Activated T-helper 2 cell treated with anti-CD3 and anti-CD28 coated beads, Interferon-gamma antibody, Interleukin-2, Interleukin-4, amounts not matched to agents 10 μg/mL and 5 μg/mL and 100 μg/mL, durations not matched to agents 14 hours and 24 hours and 36 hours (primary cell): ENCODE measurements around the gene MYLK2. TPM values are rescaled to one million over a fixed set of nuclear protein-coding genes. Genes with fewer than 3 reads are reported as not detected.

Source experiments
- DNase-seq: peaks from one replicate; pipeline ENCODE4 v3.0.0; 2021; ENCODE audit warnings: low spot score
- H3K27ac Mint-ChIP-seq: one replicate; pipeline ENCODE4 v1.8.0; 2021; ENCODE audit warnings: mixed read lengths
- H3K27me3 Mint-ChIP-seq: one replicate; pipeline ENCODE4 v1.8.0; 2021; ENCODE audit warnings: low read depth, mixed read lengths
- H3K36me3 Mint-ChIP-seq: one replicate; pipeline ENCODE4 v1.8.0; 2021; ENCODE audit warnings: low read depth, mixed read lengths
- H3K4me1 Mint-ChIP-seq: one replicate; pipeline ENCODE4 v1.8.0; 2021; ENCODE audit warnings: low read depth, mixed read lengths
- H3K4me3 Mint-ChIP-seq: one replicate; pipeline ENCODE4 v1.8.0; 2021; ENCODE audit warnings: low read depth, mild to moderate bottlenecking, moderate library complexity, mixed read lengths
- H3K9me3 Mint-ChIP-seq: one replicate; pipeline ENCODE4 v1.8.0; 2021; ENCODE audit warnings: mixed read lengths
- intact Hi-C: fragments of 100-400 bp; cut with micrococcal nuclease; formaldehyde crosslinking; loops from one replicate; pipeline ENCODE4 v1.15.1; 2023
- total RNA-seq: library from RNA; stranded (reverse); gene quantifications from 2 replicates; pipeline ENCODE4 v1.2.3, GENCODE V29; 2022

The MYLK2 gene
- total RNA-seq = 0.27 and 0.51 TPM in 2 replicates

DNA sequence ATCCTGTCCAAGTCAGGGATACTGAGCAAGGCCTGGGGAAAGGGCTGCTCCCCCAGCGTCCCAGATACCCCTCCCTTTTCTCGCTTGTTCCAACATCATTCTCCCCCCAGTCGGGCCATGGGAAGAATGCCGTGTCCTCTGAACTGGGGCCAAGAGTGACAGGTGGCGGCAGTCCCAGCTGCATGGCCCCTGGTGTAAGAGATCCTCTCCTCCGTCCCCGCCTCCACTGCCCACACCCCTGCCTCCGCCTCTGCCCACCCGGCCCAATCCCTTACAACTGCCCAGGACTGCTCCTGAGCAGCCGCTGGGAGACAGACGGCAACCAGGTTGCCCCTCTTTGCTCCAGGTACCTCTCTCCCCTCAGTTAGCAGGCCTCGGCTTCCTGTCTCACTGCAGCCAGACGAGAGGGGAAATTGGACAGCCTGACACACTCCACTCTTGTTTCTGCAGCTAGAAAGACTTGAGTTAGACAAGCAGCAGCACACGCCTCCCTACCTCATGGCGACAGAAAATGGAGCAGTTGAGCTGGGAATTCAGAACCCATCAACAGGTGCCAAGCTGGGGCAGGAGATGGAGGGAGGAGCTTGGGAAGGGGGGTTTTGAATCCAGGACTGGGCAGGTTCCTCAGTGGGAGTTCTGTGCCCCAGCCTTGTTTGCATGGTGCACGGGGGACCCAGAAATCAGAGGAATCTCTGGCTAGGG lies at the start of gene MYLK2:
MYLK2 (plus strand) TSS at position 274 of the 702 bp plus-strand sequence; CDS start at position 499, 225 bp downstream.
- H3K27ac Mint-ChIP-seq = no peak within 1 kb of the TSS
- no peak within 1 kb of the TSS for H3K4me3 Mint-ChIP-seq
- H3K9me3 Mint-ChIP-seq = no peaks in the 10 kb centered on the region
- H3K4me1 Mint-ChIP-seq = peaks cover 5% of the 10 kb centered on the region
- intact Hi-C loops = no loop called here
- no peaks in the 10 kb centered on the region for H3K27me3 Mint-ChIP-seq
- no peak for DNase-seq
- no peaks in the 10 kb centered on the region for H3K36me3 Mint-ChIP-seq

DNA sequence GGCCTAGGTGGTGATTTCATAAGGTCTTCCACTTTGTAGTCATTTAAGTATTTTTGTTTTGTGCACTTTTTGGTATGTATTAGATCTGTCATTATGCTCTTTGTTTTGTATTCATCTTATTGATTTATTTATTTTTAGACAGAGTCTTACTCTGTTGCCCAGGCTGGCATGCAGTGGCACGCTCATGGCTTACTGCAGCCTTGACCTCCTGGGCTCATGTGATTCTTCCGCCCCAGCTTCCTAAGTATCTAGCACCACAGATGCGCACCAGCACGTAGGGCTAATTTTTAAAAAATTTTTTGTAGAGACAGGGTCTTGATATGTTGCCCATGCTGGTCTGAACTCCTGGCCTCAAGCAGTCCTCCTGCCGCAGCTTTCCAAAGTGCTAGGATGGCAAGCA lies 49.5 kb upstream of the MYLK2 start:
- peaks cover 68% of the 10 kb centered on the region for H3K36me3 Mint-ChIP-seq
- intact Hi-C loops = no loop called here
- no peaks in the 10 kb centered on the region for H3K27me3 Mint-ChIP-seq
- H3K4me1 Mint-ChIP-seq = peaks cover 11% of the 10 kb centered on the region
- no peak overlapping the region for H3K4me3 Mint-ChIP-seq
- no peak for DNase-seq
- no peaks in the 10 kb centered on the region for H3K9me3 Mint-ChIP-seq
- no peak overlapping the region for H3K27ac Mint-ChIP-seq

DNA sequence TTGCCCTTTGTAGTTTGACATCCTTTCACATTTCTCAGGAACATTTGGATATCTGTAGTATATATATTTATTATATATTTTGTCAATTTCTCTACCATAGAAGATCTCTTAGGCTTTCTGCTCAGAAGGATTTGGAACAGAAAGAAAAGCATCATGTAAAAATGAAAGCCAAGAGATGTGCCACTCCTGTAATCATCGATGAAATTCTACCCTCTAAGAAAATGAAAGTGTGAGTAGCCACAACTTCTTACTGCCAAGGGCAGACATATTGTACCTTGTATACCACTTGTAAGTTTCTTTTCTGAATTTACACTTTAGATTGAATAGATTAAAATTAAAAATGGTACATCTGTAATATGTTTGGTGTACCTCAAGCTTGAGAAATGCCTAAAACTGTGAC lies 48.9 kb upstream of the MYLK2 start:
- peaks cover 67% of the 10 kb centered on the region for H3K36me3 Mint-ChIP-seq
- no peaks in the 10 kb centered on the region for H3K9me3 Mint-ChIP-seq
- H3K27me3 Mint-ChIP-seq = no peaks in the 10 kb centered on the region
- peaks cover 9% of the 10 kb centered on the region for H3K4me1 Mint-ChIP-seq
- H3K4me3 Mint-ChIP-seq = no peak overlapping the region
- no peak overlapping the region for H3K27ac Mint-ChIP-seq
- intact Hi-C loops = no loop called here
- DNase-seq = no peak

DNA sequence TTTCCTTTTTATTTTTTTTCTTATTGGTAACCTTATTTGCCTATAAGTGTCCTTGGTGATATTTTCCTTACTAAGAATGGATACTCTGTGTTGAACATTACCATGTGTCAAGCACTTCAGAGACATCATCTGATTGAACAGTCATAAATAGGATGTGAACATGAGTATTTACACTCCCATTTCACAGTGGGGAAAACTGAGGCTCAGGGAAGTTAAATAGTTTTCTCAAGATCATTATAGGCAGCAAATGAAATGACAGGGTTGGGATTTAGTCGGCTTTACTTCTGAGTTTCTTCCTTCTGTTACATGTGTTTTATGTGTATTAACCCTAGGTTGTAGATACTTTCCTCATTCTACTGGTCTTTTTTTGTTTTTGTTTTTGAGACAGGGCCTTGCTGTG lies 44.7 kb upstream of the MYLK2 start:
- H3K27ac Mint-ChIP-seq = no peak overlapping the region
- H3K4me1 Mint-ChIP-seq = peaks cover 4% of the 10 kb centered on the region
- H3K9me3 Mint-ChIP-seq = no peaks in the 10 kb centered on the region
- H3K36me3 Mint-ChIP-seq = peaks cover 74% of the 10 kb centered on the region
- intact Hi-C loops = no loop called here
- DNase-seq = no peak
- H3K4me3 Mint-ChIP-seq = no peak overlapping the region
- H3K27me3 Mint-ChIP-seq = no peaks in the 10 kb centered on the region

DNA sequence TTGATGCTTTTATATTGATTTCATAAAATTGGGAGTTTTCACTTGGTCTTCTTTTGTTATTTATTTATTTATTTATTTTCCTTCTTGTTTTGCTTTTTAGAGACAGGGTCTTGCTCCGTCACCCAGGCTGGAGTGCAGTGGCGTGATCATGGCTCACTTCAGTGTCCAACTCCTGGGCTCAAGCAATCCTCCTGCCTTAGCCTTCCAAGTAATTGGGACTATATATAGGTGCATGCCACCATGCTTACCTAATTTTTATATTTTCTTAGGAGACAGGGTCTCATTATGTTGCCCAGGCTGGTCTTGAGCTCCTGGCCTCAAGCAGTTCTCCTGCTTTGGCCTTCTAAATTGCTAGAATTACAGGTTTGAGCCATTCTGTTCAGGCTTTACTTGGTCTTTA lies 38.3 kb upstream of the MYLK2 start:
- H3K27me3 Mint-ChIP-seq = no peaks in the 10 kb centered on the region
- no peak for DNase-seq
- H3K4me3 Mint-ChIP-seq = no peak overlapping the region
- H3K4me1 Mint-ChIP-seq = no peaks in the 10 kb centered on the region
- H3K9me3 Mint-ChIP-seq = no peaks in the 10 kb centered on the region
- intact Hi-C loops = no loop called here
- peaks cover 75% of the 10 kb centered on the region for H3K36me3 Mint-ChIP-seq
- no peak overlapping the region for H3K27ac Mint-ChIP-seq

DNA sequence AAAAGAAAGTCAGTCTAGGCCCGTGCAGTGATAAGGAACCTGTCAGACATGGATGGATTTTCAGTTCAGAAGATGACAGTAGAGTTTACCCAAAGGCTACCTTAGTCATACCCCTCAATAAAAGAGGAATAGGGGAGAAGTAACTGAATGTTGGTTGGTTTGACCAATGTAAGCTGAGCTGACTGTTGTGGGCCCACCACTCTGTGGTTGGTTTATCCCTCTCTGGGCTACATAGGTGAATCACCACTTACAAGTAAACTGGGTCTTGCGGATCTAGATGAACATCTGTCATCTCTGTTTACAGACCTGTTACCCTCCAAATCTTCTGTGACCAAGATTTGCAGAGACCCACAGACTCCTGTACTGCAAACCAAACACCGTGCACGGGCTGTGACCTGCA lies 37.2 kb upstream of the MYLK2 start:
- Mint-ChIP-seq H3K9me3 (no peaks in the 10 kb centered on the region), H3K27me3 (no peaks in the 10 kb centered on the region), H3K4me3 (no peak overlapping the region), H3K4me1 (no peaks in the 10 kb centered on the region), H3K36me3 (peaks cover 77% of the 10 kb centered on the region), H3K27ac (no peak overlapping the region)
- DNase-seq = no peak
- intact Hi-C loops = no loop called here

DNA sequence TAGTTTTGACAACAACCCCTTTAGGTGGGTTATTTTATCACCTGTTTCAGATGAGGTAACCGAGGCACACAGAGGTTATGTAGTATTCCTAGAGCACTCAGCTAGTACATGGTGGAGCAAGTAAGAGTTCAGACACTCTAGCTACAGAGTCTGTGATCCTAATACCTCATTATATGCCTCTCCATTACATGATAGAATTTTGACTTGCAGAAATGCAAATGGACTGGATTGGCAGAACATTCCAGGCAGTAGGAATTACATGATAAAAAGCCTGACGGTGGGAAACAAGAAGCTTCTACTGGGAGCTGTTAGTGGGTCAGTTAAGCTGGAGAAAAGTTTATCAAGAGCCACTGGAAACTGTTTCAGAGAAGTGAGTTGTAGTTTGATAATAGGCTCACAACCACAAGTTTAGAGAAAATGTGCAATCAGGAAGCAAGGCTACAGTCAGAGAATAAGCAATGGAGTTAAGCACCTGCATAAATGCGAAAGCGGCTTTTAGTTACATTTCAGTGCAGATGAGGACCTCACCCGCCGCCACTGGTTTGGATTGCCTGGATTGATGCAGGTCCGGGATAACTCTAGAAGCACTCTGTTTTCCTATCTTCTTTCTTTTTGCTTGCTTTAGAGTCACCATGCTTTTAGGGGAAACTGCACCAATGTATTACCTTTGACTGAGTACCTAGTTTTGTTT lies 34.7 kb upstream of the MYLK2 start:
- no peaks in the 10 kb centered on the region for H3K27me3 Mint-ChIP-seq
- H3K36me3 Mint-ChIP-seq = peaks cover 62% of the 10 kb centered on the region
- intact Hi-C loops = no loop called here
- no peak overlapping the region for H3K4me3 Mint-ChIP-seq
- DNase-seq = no peak
- H3K9me3 Mint-ChIP-seq = no peaks in the 10 kb centered on the region
- H3K4me1 Mint-ChIP-seq = peaks cover 2% of the 10 kb centered on the region
- H3K27ac Mint-ChIP-seq = no peak overlapping the region

DNA sequence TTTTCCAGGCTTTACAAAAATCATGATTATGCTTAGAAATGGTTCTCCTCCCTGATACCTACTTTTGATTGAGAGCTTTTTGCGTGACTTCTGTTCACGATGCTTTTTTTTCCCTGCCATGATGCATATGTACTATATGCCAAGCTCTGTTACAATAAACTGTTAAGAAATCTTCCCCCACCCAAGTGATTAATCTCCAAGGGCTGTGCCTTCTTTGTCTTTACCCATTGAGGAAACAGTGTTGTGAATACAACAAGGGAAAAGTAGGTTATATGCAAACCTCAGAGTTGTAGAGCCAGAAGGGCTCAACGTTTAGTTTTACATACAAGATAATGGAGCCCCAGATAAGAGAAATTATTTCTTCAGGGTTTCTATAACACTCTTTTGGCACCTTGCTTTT lies 34.1 kb upstream of the MYLK2 start:
- H3K9me3 Mint-ChIP-seq = no peaks in the 10 kb centered on the region
- no peaks in the 10 kb centered on the region for H3K27me3 Mint-ChIP-seq
- H3K36me3 Mint-ChIP-seq = peaks cover 57% of the 10 kb centered on the region
- no peak for DNase-seq
- no peak overlapping the region for H3K27ac Mint-ChIP-seq
- no peak overlapping the region for H3K4me3 Mint-ChIP-seq
- intact Hi-C loops = no loop called here
- peaks cover 2% of the 10 kb centered on the region for H3K4me1 Mint-ChIP-seq

DNA sequence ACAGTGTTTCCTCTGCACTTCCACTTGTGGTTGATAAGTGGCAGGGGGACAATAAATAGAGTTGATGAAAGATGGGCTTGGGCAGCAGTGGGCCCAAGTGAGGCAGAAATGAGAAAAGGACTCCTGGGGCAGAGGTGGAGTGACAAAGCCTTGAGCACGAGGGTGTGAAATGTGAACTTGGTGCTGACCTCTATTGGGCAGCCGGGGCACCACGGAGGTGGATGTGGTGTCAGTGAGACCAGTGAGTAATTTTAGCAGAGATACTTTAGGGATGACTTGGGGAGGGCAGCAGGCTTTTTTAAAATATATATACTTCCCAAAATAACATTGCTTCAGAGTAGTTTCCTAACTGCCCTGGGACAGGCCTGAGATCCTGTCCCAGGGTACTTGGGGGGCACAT lies 30.6 kb upstream of the MYLK2 start:
- peaks cover 52% of the 10 kb centered on the region for H3K36me3 Mint-ChIP-seq
- H3K27me3 Mint-ChIP-seq = no peaks in the 10 kb centered on the region
- intact Hi-C loops = no loop called here
- DNase-seq = no peak
- H3K4me3 Mint-ChIP-seq = no peak overlapping the region
- H3K4me1 Mint-ChIP-seq = peaks cover 2% of the 10 kb centered on the region
- H3K9me3 Mint-ChIP-seq = no peaks in the 10 kb centered on the region
- H3K27ac Mint-ChIP-seq = no peak overlapping the region

DNA sequence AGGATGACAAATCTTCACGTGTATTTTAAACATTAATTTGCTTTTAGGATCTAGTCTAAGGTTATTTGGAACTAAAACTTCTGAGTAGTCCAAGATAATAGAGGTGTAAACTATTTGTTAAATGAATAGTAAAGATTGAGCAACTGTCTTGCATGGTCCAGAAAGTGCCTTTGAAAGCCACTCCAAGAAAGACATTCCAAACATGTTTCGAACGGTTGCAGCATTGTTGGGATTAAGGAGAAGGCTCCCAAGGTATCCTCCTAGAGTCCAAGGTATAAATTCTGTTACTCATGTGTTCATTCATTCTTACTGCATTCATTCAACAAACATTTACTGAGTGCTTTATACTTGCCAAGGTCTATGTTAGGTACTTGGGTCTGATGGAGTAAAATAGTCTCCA lies 28.8 kb upstream of the MYLK2 start:
- Mint-ChIP-seq H3K9me3 (no peaks in the 10 kb centered on the region), H3K4me1 (peaks cover 2% of the 10 kb centered on the region), H3K4me3 (no peak overlapping the region), H3K36me3 (peaks cover 50% of the 10 kb centered on the region), H3K27ac (no peak overlapping the region), H3K27me3 (no peaks in the 10 kb centered on the region)
- intact Hi-C loops = no loop called here
- no peak for DNase-seq

DNA sequence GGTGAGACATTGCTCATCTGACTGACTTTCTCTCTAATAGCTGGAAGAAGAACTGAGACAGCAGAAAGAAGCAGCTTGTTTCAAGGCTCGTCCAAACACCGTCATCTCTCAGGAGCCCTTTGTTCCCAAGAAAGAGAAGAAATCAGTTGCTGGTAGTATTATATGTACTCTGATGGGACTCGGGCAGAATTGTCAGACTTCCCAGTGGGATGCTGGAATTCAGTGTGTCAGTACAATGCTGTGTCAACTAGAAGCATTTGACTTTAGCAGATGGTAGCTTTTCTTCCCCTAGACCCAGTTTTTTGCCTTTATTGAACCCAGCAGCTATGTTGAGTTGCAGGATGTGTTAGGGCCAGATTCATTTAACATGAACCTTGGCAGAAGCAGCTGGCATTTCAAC lies 21.8 kb upstream of the MYLK2 start:
- intact Hi-C loops = no loop called here
- H3K4me1 Mint-ChIP-seq = no peaks in the 10 kb centered on the region
- no peak for DNase-seq
- no peaks in the 10 kb centered on the region for H3K27me3 Mint-ChIP-seq
- H3K9me3 Mint-ChIP-seq = no peaks in the 10 kb centered on the region
- H3K4me3 Mint-ChIP-seq = no peak overlapping the region
- peaks cover 86% of the 10 kb centered on the region for H3K36me3 Mint-ChIP-seq
- no peak overlapping the region for H3K27ac Mint-ChIP-seq

DNA sequence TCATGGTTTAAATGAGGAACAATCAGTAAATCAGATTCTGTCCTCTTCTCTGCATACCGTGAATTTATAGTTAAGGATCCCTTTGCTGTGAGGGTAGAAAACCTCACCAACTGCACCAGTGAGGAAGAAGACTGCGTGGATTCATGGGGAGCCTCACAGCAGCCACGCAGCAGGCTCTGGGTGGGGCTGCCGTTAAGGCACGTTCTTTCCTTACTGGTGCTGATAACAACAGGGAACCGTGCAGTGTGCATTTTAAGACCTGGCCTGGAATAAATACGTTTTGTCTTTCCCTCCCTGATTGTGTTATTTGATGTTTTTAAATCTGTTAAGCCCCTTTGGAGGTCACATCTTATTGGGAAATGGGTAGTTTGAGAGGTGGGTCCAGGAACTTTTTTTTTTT lies 17.6 kb upstream of the MYLK2 start:
- DNase-seq = no peak
- H3K36me3 Mint-ChIP-seq = peaks cover 77% of the 10 kb centered on the region
- H3K9me3 Mint-ChIP-seq = no peaks in the 10 kb centered on the region
- H3K4me1 Mint-ChIP-seq = peaks cover 12% of the 10 kb centered on the region
- no peaks in the 10 kb centered on the region for H3K27me3 Mint-ChIP-seq
- H3K4me3 Mint-ChIP-seq = no peak overlapping the region
- intact Hi-C loops = no loop called here
- no peak overlapping the region for H3K27ac Mint-ChIP-seq

DNA sequence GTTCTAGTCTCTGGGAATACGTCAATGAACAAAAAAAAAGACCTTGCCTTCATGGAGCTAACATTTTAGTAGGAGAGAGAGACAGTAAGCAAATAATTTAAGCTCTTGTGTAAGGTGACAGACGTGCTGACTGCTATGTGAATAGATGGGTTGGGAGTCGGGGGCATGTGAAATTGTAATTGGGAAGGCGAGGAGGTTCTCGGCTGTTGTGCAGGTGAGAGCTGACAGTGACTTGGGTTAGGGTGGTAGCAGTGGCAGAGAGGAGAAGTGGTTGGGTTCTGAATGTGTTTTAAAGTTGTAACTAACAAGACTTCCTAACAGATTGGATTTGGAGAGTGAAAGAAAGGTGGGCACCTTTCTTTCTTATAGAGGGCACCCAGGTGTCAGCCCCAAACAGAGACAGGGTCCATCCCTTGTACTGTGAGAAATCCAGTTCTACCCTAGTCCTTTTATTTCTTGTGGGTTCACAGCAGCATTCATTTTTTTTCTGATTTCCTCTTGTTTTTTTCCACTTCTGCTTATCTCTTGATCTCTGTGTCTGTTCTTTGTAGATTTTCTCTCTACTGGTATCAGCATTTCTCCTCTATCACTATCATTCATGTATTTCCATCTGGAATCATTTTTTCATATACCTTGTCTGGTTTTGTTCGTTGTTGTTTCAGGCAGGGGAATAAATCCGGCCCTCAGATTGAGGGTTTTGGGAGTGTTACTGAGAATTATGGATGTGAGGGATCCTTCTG lies 15.4 kb upstream of the MYLK2 start:
- peaks cover 13% of the 10 kb centered on the region for H3K4me1 Mint-ChIP-seq
- intact Hi-C loops = no loop called here
- DNase-seq = no peak
- peak overlapping the region; percentile 18 for H3K27ac Mint-ChIP-seq
- H3K36me3 Mint-ChIP-seq = peaks cover 63% of the 10 kb centered on the region
- no peaks in the 10 kb centered on the region for H3K9me3 Mint-ChIP-seq
- H3K4me3 Mint-ChIP-seq = no peak overlapping the region
- no peaks in the 10 kb centered on the region for H3K27me3 Mint-ChIP-seq
